Measurements from ENCODE around the gene SDHD.
"Not testable (repeated sequence)": the region's sequence is repeated elsewhere in the genome, so short reads cannot be mapped to it uniquely, and the experiment has no call there.

- TF ChIP-seq CTCF, POLR2A (IDR thresholded peaks at IDR 0.05): not testable (repeated sequence)
Observed at GRCh38 chr11:112048256-112048655, 38.4 kb upstream of the SDHD start.
